Neural cell (in vitro differentiated cells): ENCODE data around the gene HMCES. TPM values are rescaled to one million over a fixed set of nuclear protein-coding genes. Genes with fewer than 3 reads are reported as not detected.
"Not testable (repeated sequence)": the region's sequence is repeated elsewhere in the genome, so short reads cannot be mapped to it uniquely, and the experiment has no call there.

Source experiments
- H2AFZ ChIP-seq: fragments of 200-600, 300-800 bp; sonication (generic), shearing (Covaris generic); 2 replicates; pipeline ENCODE4 v1.6.0; 2014; ENCODE audit warnings: low read depth, mild to moderate bottlenecking, antibody characterized with exemption, low read length, moderate library complexity
- H3F3A ChIP-seq: fragments of 200-600 bp; shearing (Covaris generic); 2 replicates; pipeline ENCODE4 v1.6.1; 2016; ENCODE audit warnings: mild to moderate bottlenecking, moderate library complexity, mixed read lengths, antibody characterized with exemption, low read length; ENCODE audit not compliant: insufficient read depth, poor library complexity, severe bottlenecking
- H3K27ac ChIP-seq: fragments of 200-600, 300-800 bp; sonication (generic), shearing (Covaris generic); 2 replicates; pipeline ENCODE4 v1.5.1; 2014; ENCODE audit warnings: mild to moderate bottlenecking, low read length, moderate library complexity
- H3K27me3 ChIP-seq: fragments of 300-800, 200-600 bp; sonication (generic), shearing (Covaris generic); 2 replicates; pipeline ENCODE4 v1.6.0; 2014; ENCODE audit warnings: mild to moderate bottlenecking, low read depth, low read length, moderate library complexity; ENCODE audit not compliant: insufficient read depth
- H3K36me3 ChIP-seq: fragments of 300-800, 200-600 bp; sonication (generic), shearing (Covaris generic); 2 replicates; pipeline ENCODE4 v1.5.1; 2014; ENCODE audit warnings: mild to moderate bottlenecking, antibody characterized with exemption, low read length, moderate library complexity; ENCODE audit not compliant: insufficient read depth
- H3K4me2 ChIP-seq: fragments of 300-800, 200-600 bp; sonication (generic), shearing (Covaris generic); 2 replicates; pipeline ENCODE4 v1.6.0; 2014; ENCODE audit warnings: mild to moderate bottlenecking, low read length
- H3K4me3 ChIP-seq: fragments of 300-800, 200-600 bp; sonication (generic), shearing (Covaris generic); 2 replicates; pipeline ENCODE4 v1.5.1; 2014; ENCODE audit warnings: mild to moderate bottlenecking, low read length, moderate library complexity
- H3K79me2 ChIP-seq: fragments of 200-600 bp; shearing (Covaris generic); replicated peaks from 2 replicates; pipeline ENCODE4 v1.6.0; 2014; ENCODE audit warnings: mild to moderate bottlenecking, low read length, moderate library complexity; ENCODE audit not compliant: insufficient read depth
- H3K9ac ChIP-seq: fragments of 300-800, 200-600 bp; sonication (generic), shearing (Covaris generic); 2 replicates; pipeline ENCODE4 v1.6.1; 2016; ENCODE audit warnings: mild to moderate bottlenecking, low read length, mixed read lengths
- H3K9me2 ChIP-seq: fragments of 200-600 bp; shearing (Covaris generic); 2 replicates; pipeline ENCODE4 v1.6.1; 2016; ENCODE audit warnings: mild to moderate bottlenecking, low read length, mixed read lengths; ENCODE audit not compliant: insufficient read depth
- H3K9me3 ChIP-seq: fragments of 200-600, 300-800 bp; sonication (generic), shearing (Covaris generic); 2 replicates; pipeline ENCODE4 v1.6.1; 2016; ENCODE audit warnings: mild to moderate bottlenecking, mixed run types, low read length, moderate library complexity, mixed read lengths
- H4K20me1 ChIP-seq: fragments of 200-600 bp; shearing (Covaris generic); 2 replicates; pipeline ENCODE4 v1.6.1; 2016; ENCODE audit warnings: mild to moderate bottlenecking, mixed run types; ENCODE audit not compliant: insufficient read depth
- EP300 ChIP-seq: fragments of 450-650 bp; conservative IDR thresholded peaks from 2 replicates; pipeline ENCODE4 v1.6.1; 2014; ENCODE audit warnings: antibody characterized with exemption, mild to moderate bottlenecking, moderate library complexity; ENCODE audit not compliant: poor library complexity, severe bottlenecking
- EZH2 ChIP-seq: fragments of 200-600, 300-800 bp; shearing (Covaris generic), sonication (generic); IDR thresholded peaks from 2 replicates; pipeline ENCODE4 v1.6.1; 2014; ENCODE audit warnings: antibody characterized with exemption, low read length, borderline replicate concordance, mild to moderate bottlenecking; ENCODE audit not compliant: insufficient read depth, poor library complexity, severe bottlenecking
- MXI1 ChIP-seq: fragments of 450-650 bp; conservative IDR thresholded peaks from 2 replicates; pipeline ENCODE4 v1.6.1; 2014; ENCODE audit warnings: antibody characterized with exemption, mild to moderate bottlenecking; ENCODE audit not compliant: poor library complexity, severe bottlenecking
- POLR2AphosphoS5 ChIP-seq: IDR thresholded peaks from 2 replicates; pipeline ENCODE4 v1.6.1; 2012
- RAD21 ChIP-seq: fragments of 450-650 bp; conservative IDR thresholded peaks from 2 replicates; pipeline ENCODE4 v1.6.1; 2014; ENCODE audit warnings: antibody characterized with exemption, mild to moderate bottlenecking, moderate library complexity
- SMC3 ChIP-seq: fragments of 450-650 bp; conservative IDR thresholded peaks from 2 replicates; pipeline ENCODE4 v1.6.1; 2014; ENCODE audit warnings: antibody characterized with exemption, mild to moderate bottlenecking, moderate library complexity; ENCODE audit not compliant: poor library complexity
- TAF1 ChIP-seq: IDR thresholded peaks from 2 replicates; pipeline ENCODE4 v1.6.1; 2012; ENCODE audit warnings: low read depth
- polyA plus RNA-seq: library from polyadenylated mRNA; depleted of rRNA; stranded (reverse); fragments of >200 nt; gene quantifications from 2 replicates; pipeline ENCODE4 v1.2.3, GENCODE V29; 2014
- TF ChIP-seq, protein P1 (sequence below): IDR thresholded peaks from 2 replicates; pipeline ENCODE4 v1.6.1; 2012; ENCODE audit warnings: borderline replicate concordance
- TF ChIP-seq, protein P2 (sequence below): fragments of 450-650 bp; IDR thresholded peaks from 2 replicates; pipeline ENCODE4 v1.5.1; 2014; ENCODE audit warnings: antibody characterized with exemption, mild to moderate bottlenecking, moderate library complexity; ENCODE audit not compliant: poor library complexity, severe bottlenecking

The HMCES gene
- polyA plus RNA-seq, 1 donor from 2014 or later, result 23.0 TPM

DNA sequence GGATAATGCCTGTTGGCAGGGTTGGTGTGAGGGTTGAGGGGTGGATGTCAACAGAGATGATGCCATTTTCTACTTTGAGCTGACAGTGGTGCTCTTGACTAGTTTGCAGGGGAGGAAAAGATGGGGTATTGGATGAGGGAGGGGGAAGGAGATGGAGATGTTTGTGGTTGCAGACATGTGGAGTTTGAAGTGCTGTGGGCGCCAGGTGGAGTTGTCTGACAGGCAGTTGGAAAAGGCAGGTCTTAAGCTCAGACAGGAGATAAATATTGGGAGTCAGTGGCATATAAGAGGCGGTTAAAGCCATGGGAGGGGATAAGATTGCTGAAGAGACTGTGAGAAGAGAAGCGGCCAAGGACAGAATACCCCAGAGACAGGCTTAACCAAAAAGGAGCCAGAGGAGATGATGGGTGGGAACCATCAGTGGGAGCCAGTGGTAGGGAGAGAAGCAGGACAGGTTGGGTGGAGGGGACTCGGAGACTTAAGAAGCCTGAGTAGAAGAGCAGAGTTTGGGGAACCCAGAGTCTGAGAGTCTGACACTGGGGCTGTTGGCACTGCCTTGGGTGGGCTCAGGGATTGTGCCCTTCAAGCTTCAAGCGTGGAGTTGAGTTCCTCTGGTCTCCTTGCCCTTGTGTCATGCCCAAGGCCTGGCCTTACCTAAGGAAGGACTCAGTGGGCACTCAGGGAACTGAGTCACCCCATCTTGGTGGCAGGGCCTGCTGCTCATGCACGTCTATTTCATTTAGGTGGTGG, 15.3 kb upstream of the HMCES start:
- no peak overlapping the region for H3K27ac ChIP-seq
- no peaks in the 10 kb centered on the region for H3K9me3 ChIP-seq
- H3K9me2 ChIP-seq, result no peaks in the 10 kb centered on the region
- no peak overlapping the region for H3K9ac ChIP-seq
- no peaks in the 10 kb centered on the region for H3K79me2 ChIP-seq
- peaks cover 8% of the 10 kb centered on the region for H3K36me3 ChIP-seq
- H3F3A ChIP-seq, result no peaks in the 10 kb centered on the region
- no peaks in the 10 kb centered on the region for H4K20me1 ChIP-seq
- H3K4me2 ChIP-seq, result no peak overlapping the region
- TF ChIP-seq, protein P1, sequence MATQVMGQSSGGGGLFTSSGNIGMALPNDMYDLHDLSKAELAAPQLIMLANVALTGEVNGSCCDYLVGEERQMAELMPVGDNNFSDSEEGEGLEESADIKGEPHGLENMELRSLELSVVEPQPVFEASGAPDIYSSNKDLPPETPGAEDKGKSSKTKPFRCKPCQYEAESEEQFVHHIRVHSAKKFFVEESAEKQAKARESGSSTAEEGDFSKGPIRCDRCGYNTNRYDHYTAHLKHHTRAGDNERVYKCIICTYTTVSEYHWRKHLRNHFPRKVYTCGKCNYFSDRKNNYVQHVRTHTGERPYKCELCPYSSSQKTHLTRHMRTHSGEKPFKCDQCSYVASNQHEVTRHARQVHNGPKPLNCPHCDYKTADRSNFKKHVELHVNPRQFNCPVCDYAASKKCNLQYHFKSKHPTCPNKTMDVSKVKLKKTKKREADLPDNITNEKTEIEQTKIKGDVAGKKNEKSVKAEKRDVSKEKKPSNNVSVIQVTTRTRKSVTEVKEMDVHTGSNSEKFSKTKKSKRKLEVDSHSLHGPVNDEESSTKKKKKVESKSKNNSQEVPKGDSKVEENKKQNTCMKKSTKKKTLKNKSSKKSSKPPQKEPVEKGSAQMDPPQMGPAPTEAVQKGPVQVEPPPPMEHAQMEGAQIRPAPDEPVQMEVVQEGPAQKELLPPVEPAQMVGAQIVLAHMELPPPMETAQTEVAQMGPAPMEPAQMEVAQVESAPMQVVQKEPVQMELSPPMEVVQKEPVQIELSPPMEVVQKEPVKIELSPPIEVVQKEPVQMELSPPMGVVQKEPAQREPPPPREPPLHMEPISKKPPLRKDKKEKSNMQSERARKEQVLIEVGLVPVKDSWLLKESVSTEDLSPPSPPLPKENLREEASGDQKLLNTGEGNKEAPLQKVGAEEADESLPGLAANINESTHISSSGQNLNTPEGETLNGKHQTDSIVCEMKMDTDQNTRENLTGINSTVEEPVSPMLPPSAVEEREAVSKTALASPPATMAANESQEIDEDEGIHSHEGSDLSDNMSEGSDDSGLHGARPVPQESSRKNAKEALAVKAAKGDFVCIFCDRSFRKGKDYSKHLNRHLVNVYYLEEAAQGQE, result no peak
- TF ChIP-seq, protein P2, sequence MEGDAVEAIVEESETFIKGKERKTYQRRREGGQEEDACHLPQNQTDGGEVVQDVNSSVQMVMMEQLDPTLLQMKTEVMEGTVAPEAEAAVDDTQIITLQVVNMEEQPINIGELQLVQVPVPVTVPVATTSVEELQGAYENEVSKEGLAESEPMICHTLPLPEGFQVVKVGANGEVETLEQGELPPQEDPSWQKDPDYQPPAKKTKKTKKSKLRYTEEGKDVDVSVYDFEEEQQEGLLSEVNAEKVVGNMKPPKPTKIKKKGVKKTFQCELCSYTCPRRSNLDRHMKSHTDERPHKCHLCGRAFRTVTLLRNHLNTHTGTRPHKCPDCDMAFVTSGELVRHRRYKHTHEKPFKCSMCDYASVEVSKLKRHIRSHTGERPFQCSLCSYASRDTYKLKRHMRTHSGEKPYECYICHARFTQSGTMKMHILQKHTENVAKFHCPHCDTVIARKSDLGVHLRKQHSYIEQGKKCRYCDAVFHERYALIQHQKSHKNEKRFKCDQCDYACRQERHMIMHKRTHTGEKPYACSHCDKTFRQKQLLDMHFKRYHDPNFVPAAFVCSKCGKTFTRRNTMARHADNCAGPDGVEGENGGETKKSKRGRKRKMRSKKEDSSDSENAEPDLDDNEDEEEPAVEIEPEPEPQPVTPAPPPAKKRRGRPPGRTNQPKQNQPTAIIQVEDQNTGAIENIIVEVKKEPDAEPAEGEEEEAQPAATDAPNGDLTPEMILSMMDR, result no peak
- TF ChIP-seq SMC3, result no peak
- no peak for TF ChIP-seq POLR2AphosphoS5
- TF ChIP-seq EZH2, result no peak
- TF ChIP-seq MXI1, result no peak
- TF ChIP-seq RAD21, result no peak
- no peak for TF ChIP-seq TAF1
- no peak overlapping the region for H3K4me3 ChIP-seq
- H2AFZ ChIP-seq, result no peak overlapping the region
- no peaks in the 10 kb centered on the region for H3K27me3 ChIP-seq

DNA sequence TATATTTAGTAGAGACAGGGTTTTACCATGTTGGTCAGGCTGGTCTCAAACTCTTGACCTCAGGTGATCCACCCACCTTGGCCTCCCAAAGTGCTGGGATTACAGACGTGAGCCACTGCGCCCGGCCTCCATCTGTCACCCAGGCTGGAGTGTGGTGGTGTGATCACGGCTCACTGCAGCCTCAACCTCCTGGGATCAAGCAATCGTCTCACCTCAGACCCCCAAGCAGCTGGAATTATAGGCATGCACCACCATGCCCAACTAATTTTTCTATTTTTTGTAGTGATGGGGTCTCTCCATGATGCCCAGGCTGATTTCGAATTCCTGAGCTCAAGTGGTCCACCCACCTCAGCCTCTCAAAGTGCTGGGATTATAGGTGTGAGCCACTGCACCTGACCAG, 13.7 kb upstream of the HMCES start:
- H3K4me2 ChIP-seq, H3K27me3 ChIP-seq, H4K20me1 ChIP-seq, H3K9me3 ChIP-seq, H3K9ac ChIP-seq, H3K4me3 ChIP-seq, H2AFZ ChIP-seq, H3K36me3 ChIP-seq, H3F3A ChIP-seq, H3K9me2 ChIP-seq, H3K27ac ChIP-seq, H3K79me2 ChIP-seq: not testable (repeated sequence)

GRCh38 chr3:129266651-129267050, 12.0 kb upstream of the HMCES start:
- Histone ChIP-seq H3K4me3 (no peak overlapping the region), H4K20me1 (no peaks in the 10 kb centered on the region), H3F3A (no peaks in the 10 kb centered on the region), H3K4me2 (no peak overlapping the region), H3K27ac (no peak overlapping the region), H3K79me2 (no peaks in the 10 kb centered on the region), H3K9me2 (no peaks in the 10 kb centered on the region), H2AFZ (no peak overlapping the region), H3K27me3 (no peaks in the 10 kb centered on the region), H3K9me3 (no peaks in the 10 kb centered on the region), H3K36me3 (peaks cover 10% of the 10 kb centered on the region), H3K9ac (no peak overlapping the region)
- no peak for TF ChIP-seq EZH2
- TF ChIP-seq MXI1, result no peak
- TF ChIP-seq, protein P1, result no peak
- TF ChIP-seq TAF1, result no peak
- TF ChIP-seq POLR2AphosphoS5, result no peak
- TF ChIP-seq SMC3, result no peak
- no peak for TF ChIP-seq EP300
- TF ChIP-seq, protein P2, result no peak
- no peak for TF ChIP-seq RAD21
